Measurements from ENCODE around the gene TSPAN18. TPM values are rescaled to one million over a fixed set of nuclear protein-coding genes. Genes with fewer than 3 reads are reported as not detected.

TSPAN18 gene
- total RNA-seq, 1 experiment from 2014 or later: not detected

DNA sequence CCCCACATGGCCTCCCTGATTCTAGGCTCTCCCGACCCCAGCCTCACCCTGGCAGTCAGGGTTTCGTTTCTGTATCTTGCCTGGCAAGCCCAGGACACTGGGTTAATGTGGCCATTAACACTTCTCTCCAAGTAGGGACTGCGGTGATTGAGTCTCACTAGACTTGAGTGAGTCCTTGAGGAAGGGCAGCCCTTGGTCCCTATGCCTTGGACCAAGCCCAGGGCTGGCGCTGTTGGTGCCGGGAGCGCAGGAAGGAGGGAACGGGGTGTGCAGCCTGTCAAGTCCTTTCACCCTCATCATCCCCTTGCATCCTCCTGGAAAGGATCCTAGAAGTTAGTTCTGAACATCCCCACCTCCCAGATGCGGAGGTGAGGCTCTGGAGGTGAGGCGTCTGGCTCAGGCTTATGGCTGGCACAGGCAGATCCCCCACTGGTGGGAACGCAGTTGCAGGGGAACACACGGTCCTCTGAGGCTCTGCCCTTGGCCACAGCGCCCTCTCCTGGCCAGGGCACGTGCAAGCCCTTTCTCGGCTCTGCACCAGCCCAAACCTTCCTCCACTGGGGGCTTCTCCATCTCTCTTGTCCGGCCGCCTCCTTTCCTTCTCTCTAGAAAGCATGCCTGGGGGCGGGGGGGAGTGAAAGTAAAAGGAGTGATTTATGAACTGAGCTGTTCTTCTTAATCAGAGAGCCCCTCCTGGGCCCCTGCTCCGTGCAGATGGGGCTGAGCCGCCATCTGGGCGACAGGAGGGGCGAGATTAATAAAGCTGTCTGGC, 167.3 kb downstream of the TSPAN18 start:
- BruUV-seq (replicated peaks): no TSS peak
- Histone ChIP-seq H3K4me3 (ENCODE audit: low read length) (no peak overlapping the region), H3K79me2 (ENCODE audit: low read length) (no peaks in the 10 kb centered on the region), H2AFZ (ENCODE audit: low read length) (no peak overlapping the region), H3K27me3 (ENCODE audit: low read length) (peaks cover 7% of the 10 kb centered on the region; the same call in 1 of the 2 replicates), H3K4me2 (ENCODE audit: low read length) (no peak overlapping the region), H3K36me3 (ENCODE audit: low read depth, low read length) (no peaks in the 10 kb centered on the region), H3F3A (ENCODE audit: low read length, unreplicated experiment) (no peaks in the 10 kb centered on the region), H3K27ac (ENCODE audit: low read length) (no peak overlapping the region), H3K9me2 (replicated peaks; ENCODE audit: low read length) (no peaks in the 10 kb centered on the region), H3K4me1 (ENCODE audit: insufficient read depth, low read length) (no peaks in the 10 kb centered on the region), H3K9ac (ENCODE audit: low read length) (no peak overlapping the region), H4K20me1 (ENCODE audit: low read length) (no peaks in the 10 kb centered on the region), H3K9me3 (ENCODE audit: low read length) (no peaks in the 10 kb centered on the region)
- POLR2A ChIA-PET (ENCODE audit: unreplicated experiment): no interaction called here
- TF ChIP-seq, protein P1, sequence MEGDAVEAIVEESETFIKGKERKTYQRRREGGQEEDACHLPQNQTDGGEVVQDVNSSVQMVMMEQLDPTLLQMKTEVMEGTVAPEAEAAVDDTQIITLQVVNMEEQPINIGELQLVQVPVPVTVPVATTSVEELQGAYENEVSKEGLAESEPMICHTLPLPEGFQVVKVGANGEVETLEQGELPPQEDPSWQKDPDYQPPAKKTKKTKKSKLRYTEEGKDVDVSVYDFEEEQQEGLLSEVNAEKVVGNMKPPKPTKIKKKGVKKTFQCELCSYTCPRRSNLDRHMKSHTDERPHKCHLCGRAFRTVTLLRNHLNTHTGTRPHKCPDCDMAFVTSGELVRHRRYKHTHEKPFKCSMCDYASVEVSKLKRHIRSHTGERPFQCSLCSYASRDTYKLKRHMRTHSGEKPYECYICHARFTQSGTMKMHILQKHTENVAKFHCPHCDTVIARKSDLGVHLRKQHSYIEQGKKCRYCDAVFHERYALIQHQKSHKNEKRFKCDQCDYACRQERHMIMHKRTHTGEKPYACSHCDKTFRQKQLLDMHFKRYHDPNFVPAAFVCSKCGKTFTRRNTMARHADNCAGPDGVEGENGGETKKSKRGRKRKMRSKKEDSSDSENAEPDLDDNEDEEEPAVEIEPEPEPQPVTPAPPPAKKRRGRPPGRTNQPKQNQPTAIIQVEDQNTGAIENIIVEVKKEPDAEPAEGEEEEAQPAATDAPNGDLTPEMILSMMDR (conservative IDR thresholded peaks at IDR 0.05; ENCODE audit: low read depth, low read length): peak; percentile 86
- TF ChIP-seq EZH2phosphoT487 (IDR thresholded peaks at IDR 0.05; ENCODE audit: borderline replicate concordance, low read length): no peak
- intact Hi-C loops (cut with micrococcal nuclease): loop anchor here (5.0 kb wide), 1 partner anchor 167 kb away; the partner anchor contains the start of gene TSPAN18
- peak; percentile 94 for ATAC-seq
- CTCF ChIA-PET: no interaction called here
- peak; percentile 65 for DNase-seq

DNA sequence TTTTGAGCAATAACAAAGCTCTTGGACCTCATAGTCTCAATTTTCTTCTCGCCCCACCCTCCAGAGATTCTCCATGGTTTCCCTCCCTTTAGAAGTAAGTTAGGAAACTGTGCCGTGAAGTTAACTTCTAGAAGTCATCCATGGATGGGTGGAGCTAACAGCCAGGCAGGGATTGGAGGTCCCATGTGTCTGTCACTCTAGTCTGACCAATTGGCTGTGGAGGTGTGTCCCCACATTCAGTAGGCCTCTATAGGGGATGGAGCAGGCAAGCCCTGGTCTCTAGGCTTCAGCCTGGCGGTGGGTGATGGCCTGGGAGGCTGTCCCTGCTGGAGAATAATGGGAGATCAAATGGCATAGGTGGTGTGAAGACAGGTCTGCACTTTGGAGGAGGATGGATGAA, 173.2 kb downstream of the TSPAN18 start:
- Histone ChIP-seq H2AFZ (ENCODE audit: low read length) (no peak overlapping the region), H3K27me3 (ENCODE audit: low read length) (no peaks in the 10 kb centered on the region), H3K9ac (ENCODE audit: low read length) (no peak overlapping the region), H3K36me3 (ENCODE audit: low read depth, low read length) (no peaks in the 10 kb centered on the region), H3K9me2 (replicated peaks; ENCODE audit: low read length) (no peaks in the 10 kb centered on the region), H3K27ac (ENCODE audit: low read length) (no peak overlapping the region), H4K20me1 (ENCODE audit: low read length) (no peaks in the 10 kb centered on the region), H3K4me3 (ENCODE audit: low read length) (no peak overlapping the region), H3K4me2 (ENCODE audit: low read length) (no peak overlapping the region), H3K4me1 (ENCODE audit: insufficient read depth, low read length) (no peaks in the 10 kb centered on the region), H3F3A (ENCODE audit: low read length, unreplicated experiment) (no peaks in the 10 kb centered on the region), H3K9me3 (ENCODE audit: low read length) (no peaks in the 10 kb centered on the region), H3K79me2 (ENCODE audit: low read length) (no peaks in the 10 kb centered on the region)
- DNase-seq (peak; percentile 39), ATAC-seq (peak; percentile 18; the same call in 1 of the 2 replicates)
- POLR2A ChIA-PET (ENCODE audit: unreplicated experiment): no interaction called here
- CTCF ChIA-PET: no interaction called here
- BruUV-seq (replicated peaks): no TSS peak
- intact Hi-C loops (cut with micrococcal nuclease): no loop called here
- TF ChIP-seq EZH2 (IDR thresholded peaks at IDR 0.05; ENCODE audit: low read length, unreplicated experiment) (no peak), EZH2phosphoT487 (IDR thresholded peaks at IDR 0.05; ENCODE audit: borderline replicate concordance, low read length) (no peak)
- TF ChIP-seq, protein P1 (conservative IDR thresholded peaks at IDR 0.05; ENCODE audit: low read depth, low read length): no peak

DNA sequence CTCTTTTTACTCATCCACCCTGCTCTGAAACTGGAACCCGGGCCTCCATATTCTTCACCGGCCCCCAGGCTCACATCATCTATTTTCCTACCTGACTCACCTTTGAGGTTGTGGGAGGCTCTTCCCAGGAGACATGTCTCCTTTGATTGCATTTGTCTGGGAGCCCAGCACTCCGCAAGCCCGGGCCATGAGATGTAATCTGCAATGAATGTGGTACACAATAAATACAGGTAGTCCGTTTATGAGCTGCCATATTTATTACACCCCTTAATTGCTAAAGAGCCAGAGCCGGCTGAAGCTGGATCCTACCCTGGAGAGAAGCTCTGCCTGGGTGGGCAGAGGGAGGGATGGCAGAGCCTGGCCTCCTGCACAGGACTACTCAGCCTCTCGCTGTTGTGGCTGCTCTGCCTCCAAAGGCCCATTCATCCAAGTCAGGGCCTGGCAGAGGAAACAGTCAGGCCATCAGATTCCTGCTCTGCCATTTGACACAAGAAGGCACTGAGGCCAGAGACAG, 174.4 kb downstream of the TSPAN18 start:
- H3K27me3 ChIP-seq (ENCODE audit: low read length): no peaks in the 10 kb centered on the region
- no peak for DNase-seq
- ATAC-seq: no peak
- H3K4me2 ChIP-seq (ENCODE audit: low read length): no peak overlapping the region
- H3K4me1 ChIP-seq (ENCODE audit: insufficient read depth, low read length): no peaks in the 10 kb centered on the region
- no peaks in the 10 kb centered on the region for H3K9me2 ChIP-seq (replicated peaks; ENCODE audit: low read length)
- no peak overlapping the region for H2AFZ ChIP-seq (ENCODE audit: low read length)
- no peaks in the 10 kb centered on the region for H3F3A ChIP-seq (ENCODE audit: low read length, unreplicated experiment)
- no peak overlapping the region for H3K27ac ChIP-seq (ENCODE audit: low read length)
- POLR2A ChIA-PET (ENCODE audit: unreplicated experiment): no interaction called here
- H3K79me2 ChIP-seq (ENCODE audit: low read length): no peaks in the 10 kb centered on the region
- BruUV-seq (replicated peaks): no TSS peak
- H3K9me3 ChIP-seq (ENCODE audit: low read length): no peaks in the 10 kb centered on the region
- TF ChIP-seq EZH2phosphoT487 (IDR thresholded peaks at IDR 0.05; ENCODE audit: borderline replicate concordance, low read length) (no peak), EZH2 (IDR thresholded peaks at IDR 0.05; ENCODE audit: low read length, unreplicated experiment) (no peak)
- TF ChIP-seq, protein P1 (conservative IDR thresholded peaks at IDR 0.05; ENCODE audit: low read depth, low read length): no peak
- H4K20me1 ChIP-seq (ENCODE audit: low read length): no peaks in the 10 kb centered on the region
- intact Hi-C loops (cut with micrococcal nuclease): no loop called here
- H3K9ac ChIP-seq (ENCODE audit: low read length): no peak overlapping the region
- no peak overlapping the region for H3K4me3 ChIP-seq (ENCODE audit: low read length)
- H3K36me3 ChIP-seq (ENCODE audit: low read depth, low read length): no peaks in the 10 kb centered on the region
- CTCF ChIA-PET: no interaction called here
